ENCODE measurements around the gene TRPV2. TPM values are rescaled to one million over a fixed set of nuclear protein-coding genes. Genes with fewer than 3 reads are reported as not detected.
"Not testable (repeated sequence)": the region's sequence is repeated elsewhere in the genome, so short reads cannot be mapped to it uniquely, and the experiment has no call there.

TRPV2 gene
- total and polyA plus RNA-seq, 7 donors, result 1.6 to 10.3 (median 3.9) TPM

GRCh38 chr17:16439303-16439791, 24.0 kb downstream of the TRPV2 start:
- Histone ChIP-seq H3K36me3 (ENCODE audit: insufficient read depth in 1 of 2, low read depth in 1 of 2) (peaks cover 0 to 45% of the 10 kb centered on the region in 2 donors), H3K9me3 (no peaks in the 10 kb centered on the region), H3K27ac (peak overlapping the region; percentile 94), H3K27me3 (ENCODE audit: insufficient read depth in 3 of 3, low read length in 2 of 3) (no peaks in the 10 kb centered on the region), H3K4me3 (peak overlapping the region; percentile 96), H3K4me1 (peaks cover 31% of the 10 kb centered on the region)
- WGBS, 3 donors, result 0% methylated on average over 25 of the region's 25 CpGs
- intact Hi-C loops (cut with DNase I), result loop anchor here in 1 of 2 donors (5.0 kb wide), 2 partner anchors 52 to 77 kb away; no protein-coding TSS in a partner anchor
- DNase-seq, result no peak
- peak; percentile 2 to 13 (median 10) for ATAC-seq
- TF ChIP-seq, protein P1, sequence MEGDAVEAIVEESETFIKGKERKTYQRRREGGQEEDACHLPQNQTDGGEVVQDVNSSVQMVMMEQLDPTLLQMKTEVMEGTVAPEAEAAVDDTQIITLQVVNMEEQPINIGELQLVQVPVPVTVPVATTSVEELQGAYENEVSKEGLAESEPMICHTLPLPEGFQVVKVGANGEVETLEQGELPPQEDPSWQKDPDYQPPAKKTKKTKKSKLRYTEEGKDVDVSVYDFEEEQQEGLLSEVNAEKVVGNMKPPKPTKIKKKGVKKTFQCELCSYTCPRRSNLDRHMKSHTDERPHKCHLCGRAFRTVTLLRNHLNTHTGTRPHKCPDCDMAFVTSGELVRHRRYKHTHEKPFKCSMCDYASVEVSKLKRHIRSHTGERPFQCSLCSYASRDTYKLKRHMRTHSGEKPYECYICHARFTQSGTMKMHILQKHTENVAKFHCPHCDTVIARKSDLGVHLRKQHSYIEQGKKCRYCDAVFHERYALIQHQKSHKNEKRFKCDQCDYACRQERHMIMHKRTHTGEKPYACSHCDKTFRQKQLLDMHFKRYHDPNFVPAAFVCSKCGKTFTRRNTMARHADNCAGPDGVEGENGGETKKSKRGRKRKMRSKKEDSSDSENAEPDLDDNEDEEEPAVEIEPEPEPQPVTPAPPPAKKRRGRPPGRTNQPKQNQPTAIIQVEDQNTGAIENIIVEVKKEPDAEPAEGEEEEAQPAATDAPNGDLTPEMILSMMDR (IDR thresholded peaks at IDR 0.05), result no peak

- TF ChIP-seq, protein P1 (IDR thresholded peaks at IDR 0.05), result no peak
- ATAC-seq (peak in 2 of 4 donors; percentile 1 to 48), DNase-seq (no peak)
- Histone ChIP-seq H3K4me1 (peaks cover 31% of the 10 kb centered on the region), H3K9me3 (no peaks in the 10 kb centered on the region), H3K27me3 (ENCODE audit: insufficient read depth in 3 of 3, low read length in 2 of 3) (no peaks in the 10 kb centered on the region), H3K27ac (peak overlapping the region; percentile 94), H3K36me3 (ENCODE audit: insufficient read depth in 1 of 2, low read depth in 1 of 2) (peaks cover 0 to 50% of the 10 kb centered on the region in 2 donors), H3K4me3 (peak overlapping the region; percentile 96)
- 10 to 12% (median 10%) methylated on average over 10 of the region's 10 CpGs for WGBS, 3 donors
- intact Hi-C loops (cut with DNase I), result loop anchor here in 1 of 2 donors (5.0 kb wide), 2 partner anchors 53 to 78 kb away; no protein-coding TSS in a partner anchor
Measured at GRCh38 chr17:16439811-16440351, 24.5 kb downstream of the TRPV2 start.

DNA sequence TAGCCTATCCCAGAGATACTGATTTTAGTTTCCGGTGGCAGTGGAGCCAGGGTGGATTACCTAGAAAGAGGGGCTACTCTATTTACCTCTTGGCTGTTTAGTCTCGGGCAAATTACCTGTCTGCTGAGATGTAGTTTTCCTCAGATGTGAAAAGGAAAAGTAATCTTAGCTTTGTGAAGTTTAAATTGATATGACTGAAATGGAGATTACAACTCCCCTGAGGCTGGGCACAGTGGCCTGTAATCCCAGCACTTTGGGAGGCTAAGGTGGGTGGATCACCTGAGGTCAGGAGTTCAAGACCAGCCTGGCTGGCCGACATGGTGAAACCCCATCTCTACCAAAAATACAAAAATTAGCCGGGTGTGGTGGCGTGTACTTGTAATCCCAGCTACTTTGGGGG, 25.0 kb downstream of the TRPV2 start:
- H3K4me1 ChIP-seq, result peaks cover 31% of the 10 kb centered on the region
- H3K27ac ChIP-seq, result peak overlapping the region; percentile 94
- H3K9me3 ChIP-seq; DNase-seq; intact Hi-C loops (cut with DNase I); ATAC-seq; H3K27me3 ChIP-seq (ENCODE audit: insufficient read depth in 3 of 3, low read length in 2 of 3): not testable (repeated sequence)
- H3K4me3 ChIP-seq, result peak overlapping the region; percentile 96
- 52 to 63% (median 53%) methylated on average over 5 of the region's 5 CpGs for WGBS, 3 donors
- H3K36me3 ChIP-seq (ENCODE audit: insufficient read depth in 1 of 2, low read depth in 1 of 2), result peaks cover 0 to 55% of the 10 kb centered on the region in 2 donors

- WGBS, 3 donors, result 57 to 72% (median 58%) methylated on average over 3 of the region's 3 CpGs
- Histone ChIP-seq H3K9me3 (no peaks in the 10 kb centered on the region), H3K27ac (peak overlapping the region; percentile 94), H3K4me3 (peak overlapping the region; percentile 96), H3K27me3 (ENCODE audit: insufficient read depth in 3 of 3, low read length in 2 of 3) (no peaks in the 10 kb centered on the region), H3K4me1 (peaks cover 31% of the 10 kb centered on the region), H3K36me3 (ENCODE audit: insufficient read depth in 1 of 2, low read depth in 1 of 2) (peaks cover 0 to 62% of the 10 kb centered on the region in 2 donors)
- TF ChIP-seq, protein P1 (IDR thresholded peaks at IDR 0.05), result no peak
- no peak for ATAC-seq
- intact Hi-C loops (cut with DNase I), result no loop called here
- DNase-seq, result no peak
Measured at GRCh38 chr17:16440901-16441629, 25.7 kb downstream of the TRPV2 start.

DNA sequence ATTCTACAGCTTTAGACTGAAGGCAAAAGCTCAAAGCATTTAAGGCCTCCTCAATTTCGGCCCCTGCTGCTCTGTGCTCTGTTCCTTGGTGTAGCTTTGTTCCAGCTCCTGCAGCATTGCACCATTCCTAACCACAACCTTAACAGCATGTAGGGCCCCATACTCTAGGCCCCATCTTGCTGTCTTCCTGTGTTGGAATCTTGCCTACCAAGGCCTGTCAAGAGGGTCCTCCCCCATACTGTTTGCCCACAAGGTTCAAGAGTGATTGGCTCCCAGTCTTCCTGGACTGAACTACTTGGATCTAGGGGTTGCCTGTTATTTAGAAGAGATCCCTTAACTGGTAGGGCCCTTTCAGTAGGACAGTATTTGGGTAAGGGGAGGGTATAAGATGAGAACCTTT, 26.8 kb downstream of the TRPV2 start:
- ATAC-seq (no peak), DNase-seq (no peak)
- no peaks in the 10 kb centered on the region for H3K9me3 ChIP-seq
- H3K4me3 ChIP-seq, result peak overlapping the region; percentile 96
- peaks cover 31% of the 10 kb centered on the region for H3K4me1 ChIP-seq
- WGBS, 3 donors, result 86 to 96% (median 87%) methylated on average over 1 of the region's 1 CpG
- peak overlapping the region; percentile 94 for H3K27ac ChIP-seq
- intact Hi-C loops (cut with DNase I), result no loop called here
- H3K36me3 ChIP-seq (ENCODE audit: insufficient read depth in 1 of 2, low read depth in 1 of 2), result peaks cover 0 to 71% of the 10 kb centered on the region in 2 donors
- no peaks in the 10 kb centered on the region for H3K27me3 ChIP-seq (ENCODE audit: insufficient read depth in 3 of 3, low read length in 2 of 3)
- TF ChIP-seq, protein P1 (IDR thresholded peaks at IDR 0.05), result no peak
